ENCODE data around the gene FNBP1.

Gene FNBP1

GRCh38 chr9:129933185-129934040, 109.6 kb downstream of the FNBP1 start:
- TF ChIP-seq, protein P1, sequence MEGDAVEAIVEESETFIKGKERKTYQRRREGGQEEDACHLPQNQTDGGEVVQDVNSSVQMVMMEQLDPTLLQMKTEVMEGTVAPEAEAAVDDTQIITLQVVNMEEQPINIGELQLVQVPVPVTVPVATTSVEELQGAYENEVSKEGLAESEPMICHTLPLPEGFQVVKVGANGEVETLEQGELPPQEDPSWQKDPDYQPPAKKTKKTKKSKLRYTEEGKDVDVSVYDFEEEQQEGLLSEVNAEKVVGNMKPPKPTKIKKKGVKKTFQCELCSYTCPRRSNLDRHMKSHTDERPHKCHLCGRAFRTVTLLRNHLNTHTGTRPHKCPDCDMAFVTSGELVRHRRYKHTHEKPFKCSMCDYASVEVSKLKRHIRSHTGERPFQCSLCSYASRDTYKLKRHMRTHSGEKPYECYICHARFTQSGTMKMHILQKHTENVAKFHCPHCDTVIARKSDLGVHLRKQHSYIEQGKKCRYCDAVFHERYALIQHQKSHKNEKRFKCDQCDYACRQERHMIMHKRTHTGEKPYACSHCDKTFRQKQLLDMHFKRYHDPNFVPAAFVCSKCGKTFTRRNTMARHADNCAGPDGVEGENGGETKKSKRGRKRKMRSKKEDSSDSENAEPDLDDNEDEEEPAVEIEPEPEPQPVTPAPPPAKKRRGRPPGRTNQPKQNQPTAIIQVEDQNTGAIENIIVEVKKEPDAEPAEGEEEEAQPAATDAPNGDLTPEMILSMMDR (IDR thresholded peaks at IDR 0.05; ENCODE audit: low read depth, low read length) = no peak
- no peak for DNase-seq (ENCODE audit: extremely low read depth, low read depth)

GRCh38 chr9:129932303-129933151, 110.5 kb downstream of the FNBP1 start:
- no peak for DNase-seq (ENCODE audit: extremely low read depth, low read depth)
- TF ChIP-seq, protein P1 (IDR thresholded peaks at IDR 0.05; ENCODE audit: low read depth, low read length) = no peak

DNA sequence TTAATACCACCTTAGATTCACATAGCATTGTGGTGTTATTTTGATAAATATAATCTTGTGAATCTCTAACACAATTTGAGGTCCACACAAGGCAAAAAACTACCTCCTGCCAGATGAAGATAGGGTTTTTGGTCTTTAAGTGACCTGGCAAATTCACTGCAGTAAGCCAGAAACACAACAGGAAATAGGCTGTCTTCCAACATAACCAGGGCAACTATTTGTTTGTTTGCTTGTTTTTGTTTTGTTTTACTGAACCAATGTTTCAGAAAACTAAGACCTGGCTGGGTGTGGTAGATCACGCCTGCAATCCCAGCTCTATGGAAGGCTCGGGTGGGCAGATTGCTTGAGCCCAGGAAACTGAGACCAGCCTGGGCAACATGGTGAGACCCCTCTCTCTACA, 112.2 kb downstream of the FNBP1 start:
- DNase-seq (ENCODE audit: extremely low read depth, low read depth) = no peak
- TF ChIP-seq, protein P1 (IDR thresholded peaks at IDR 0.05; ENCODE audit: low read depth, low read length) = no peak

GRCh38 chr9:129929496-129930125, 113.4 kb downstream of the FNBP1 start:
- DNase-seq (ENCODE audit: extremely low read depth, low read depth) = no peak
- TF ChIP-seq, protein P1 (IDR thresholded peaks at IDR 0.05; ENCODE audit: low read depth, low read length) = no peak

GRCh38 chr9:129923589-129923988, 119.4 kb downstream of the FNBP1 start:
- TF ChIP-seq, protein P1 (IDR thresholded peaks at IDR 0.05; ENCODE audit: low read depth, low read length) = no peak
- DNase-seq (ENCODE audit: extremely low read depth, low read depth) = no peak

DNA sequence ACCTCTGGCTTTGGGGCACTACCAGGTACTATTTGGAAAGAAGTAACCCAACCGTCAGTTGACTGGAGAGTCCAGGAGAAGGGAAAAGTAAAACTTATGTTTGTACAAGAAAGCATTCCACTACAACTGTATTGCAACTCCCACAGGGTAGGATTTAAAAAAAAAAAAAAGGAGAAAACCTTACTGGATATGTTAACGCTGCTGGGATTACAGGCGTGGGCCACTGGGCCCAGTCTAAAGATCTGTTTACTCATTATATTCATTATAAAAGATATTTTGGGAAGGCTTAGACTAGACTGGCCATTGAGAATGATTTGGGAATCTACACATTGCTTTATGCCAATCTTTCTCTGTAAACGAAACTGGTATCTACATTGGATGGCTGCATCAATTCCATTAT, 121.1 kb downstream of the FNBP1 start:
- no peak for DNase-seq (ENCODE audit: extremely low read depth, low read depth)
- TF ChIP-seq, protein P1 (IDR thresholded peaks at IDR 0.05; ENCODE audit: low read depth, low read length) = no peak

All from AG09319 (cell line).